Thoracic aorta (tissue), 2 donors: ENCODE measurements around the gene CDKN2D. TPM values are rescaled to one million over a fixed set of nuclear protein-coding genes. Genes with fewer than 3 reads are reported as not detected.

Experiments
- ATAC-seq: fragments of 150-250 bp; one replicate; pipeline ENCODE4 v1.8.0; 2017; ENCODE audit warnings: low read depth; ENCODE audit not compliant: insufficient number of reproducible peaks, low FRiP score
- DNase-seq: peaks from one replicate; pipeline ENCODE4 v3.0.0-alpha.2; 2020; ENCODE audit warnings: low spot score
- H3K27ac ChIP-seq, 2 donors: fragments of 200-600 bp; sonication (generic); 1 replicate in 1 of 2; 2 replicates in 1 of 2; pipeline ENCODE4 v1.5.1; 2016; ENCODE audit warnings: mild to moderate bottlenecking in 2 of 2, moderate library complexity in 2 of 2
- H3K27me3 ChIP-seq: fragments of 200-600 bp; sonication (generic); replicated peaks from 2 replicates; pipeline ENCODE4 v1.6.0; 2016; ENCODE audit warnings: mild to moderate bottlenecking; ENCODE audit not compliant: insufficient read depth
- H3K36me3 ChIP-seq: fragments of 200-600 bp; sonication (generic); one replicate; pipeline ENCODE4 v1.5.1; 2016
- H3K4me1 ChIP-seq, 2 donors: fragments of 200-600 bp; sonication (generic); 1 replicate in 1 of 2; 2 replicates in 1 of 2; pipeline versions ENCODE4 v1.5.1 to v1.6.0; 2016; ENCODE audit warnings: low read depth in 2 of 2, mild to moderate bottlenecking in 1 of 2; ENCODE audit not compliant: control insufficient read depth in 1 of 2
- H3K4me3 ChIP-seq: fragments of 200-600 bp; sonication (generic); 2 replicates; pipeline ENCODE4 v1.5.1; 2016; ENCODE audit warnings: mild to moderate bottlenecking
- H3K9me3 ChIP-seq: fragments of 200-600 bp; sonication (generic); 2 replicates; pipeline ENCODE4 v1.5.1; 2016
- total RNA-seq, 2 donors: library from RNA; depleted of rRNA; stranded (reverse); fragments of >200 nt; gene quantifications; one replicate each; pipeline versions ENCODE4 v1.1.0 to v1.2.3, GENCODE V29; 2016
- TF ChIP-seq, protein P1 (sequence below): fragments of 200-600 bp; sonication (generic); IDR thresholded peaks from one replicate; pipeline ENCODE4 v1.5.1; 2019; ENCODE audit warnings: antibody characterized with exemption

Gene CDKN2D
- total RNA-seq, 2 donors from 2014 or later, result 16.2 to 21.0 TPM

DNA sequence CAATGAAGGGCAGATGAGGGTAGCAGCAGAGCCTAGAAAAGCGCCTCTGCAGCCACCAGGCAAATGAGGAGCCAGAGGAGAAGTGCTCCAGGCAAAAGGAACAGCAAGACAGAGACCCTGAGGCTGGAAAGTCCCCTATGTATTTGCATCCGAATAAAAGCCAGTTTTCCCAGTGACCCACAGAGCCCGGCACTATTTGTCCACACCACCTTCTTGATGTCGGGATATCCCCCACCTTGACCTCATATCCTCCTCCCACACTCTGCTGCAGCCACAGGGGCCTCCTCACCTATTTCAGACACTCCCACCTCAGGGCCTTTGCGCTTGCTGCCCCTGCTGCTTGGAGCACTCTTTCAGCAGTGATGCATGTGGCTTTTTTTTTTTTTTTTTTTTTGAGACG is 18.4 kb downstream of the CDKN2D start:
- peaks cover under 1 to 1% of the 10 kb centered on the region in 2 donors for H3K4me1 ChIP-seq
- no peak for ATAC-seq

DNA sequence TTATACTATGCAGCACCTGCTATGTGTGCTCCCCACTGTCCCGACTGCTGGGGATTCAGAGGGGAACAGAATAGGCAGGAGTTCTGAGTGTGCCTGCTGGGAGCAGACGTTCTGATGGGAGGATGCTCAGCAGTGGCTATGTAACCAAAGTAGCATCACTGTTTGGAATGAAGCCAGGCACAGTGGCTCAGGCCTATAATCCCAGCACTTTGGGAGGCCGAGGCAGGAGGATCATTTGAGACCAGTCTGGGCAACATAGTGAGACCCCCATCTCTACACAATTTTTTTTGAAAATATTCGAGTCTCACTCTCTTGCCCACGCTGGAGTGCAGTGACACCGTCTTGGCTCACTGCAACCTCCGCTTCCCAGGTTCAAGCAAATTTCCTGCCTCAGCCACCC is 19.0 kb downstream of the CDKN2D start:
- H3K27ac ChIP-seq, result no peak overlapping the region
- no peaks in the 10 kb centered on the region for H3K9me3 ChIP-seq
- peaks cover 5 to 7% of the 10 kb centered on the region in 2 donors for H3K4me1 ChIP-seq
- H3K27me3 ChIP-seq, result no peaks in the 10 kb centered on the region
- no peak overlapping the region for H3K4me3 ChIP-seq
- H3K36me3 ChIP-seq, result peaks cover 41% of the 10 kb centered on the region
- DNase-seq (no peak), ATAC-seq (no peak)
- TF ChIP-seq, protein P1, sequence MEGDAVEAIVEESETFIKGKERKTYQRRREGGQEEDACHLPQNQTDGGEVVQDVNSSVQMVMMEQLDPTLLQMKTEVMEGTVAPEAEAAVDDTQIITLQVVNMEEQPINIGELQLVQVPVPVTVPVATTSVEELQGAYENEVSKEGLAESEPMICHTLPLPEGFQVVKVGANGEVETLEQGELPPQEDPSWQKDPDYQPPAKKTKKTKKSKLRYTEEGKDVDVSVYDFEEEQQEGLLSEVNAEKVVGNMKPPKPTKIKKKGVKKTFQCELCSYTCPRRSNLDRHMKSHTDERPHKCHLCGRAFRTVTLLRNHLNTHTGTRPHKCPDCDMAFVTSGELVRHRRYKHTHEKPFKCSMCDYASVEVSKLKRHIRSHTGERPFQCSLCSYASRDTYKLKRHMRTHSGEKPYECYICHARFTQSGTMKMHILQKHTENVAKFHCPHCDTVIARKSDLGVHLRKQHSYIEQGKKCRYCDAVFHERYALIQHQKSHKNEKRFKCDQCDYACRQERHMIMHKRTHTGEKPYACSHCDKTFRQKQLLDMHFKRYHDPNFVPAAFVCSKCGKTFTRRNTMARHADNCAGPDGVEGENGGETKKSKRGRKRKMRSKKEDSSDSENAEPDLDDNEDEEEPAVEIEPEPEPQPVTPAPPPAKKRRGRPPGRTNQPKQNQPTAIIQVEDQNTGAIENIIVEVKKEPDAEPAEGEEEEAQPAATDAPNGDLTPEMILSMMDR, result no peak

More for the DNA sequence above, 18.4 kb downstream of the CDKN2D start:
- Histone ChIP-seq H3K27me3 (no peaks in the 10 kb centered on the region), H3K36me3 (peaks cover 41% of the 10 kb centered on the region), H3K27ac (no peak overlapping the region), H3K4me3 (no peak overlapping the region), H3K9me3 (no peaks in the 10 kb centered on the region)
- no peak for DNase-seq
- TF ChIP-seq, protein P1, result no peak

DNA sequence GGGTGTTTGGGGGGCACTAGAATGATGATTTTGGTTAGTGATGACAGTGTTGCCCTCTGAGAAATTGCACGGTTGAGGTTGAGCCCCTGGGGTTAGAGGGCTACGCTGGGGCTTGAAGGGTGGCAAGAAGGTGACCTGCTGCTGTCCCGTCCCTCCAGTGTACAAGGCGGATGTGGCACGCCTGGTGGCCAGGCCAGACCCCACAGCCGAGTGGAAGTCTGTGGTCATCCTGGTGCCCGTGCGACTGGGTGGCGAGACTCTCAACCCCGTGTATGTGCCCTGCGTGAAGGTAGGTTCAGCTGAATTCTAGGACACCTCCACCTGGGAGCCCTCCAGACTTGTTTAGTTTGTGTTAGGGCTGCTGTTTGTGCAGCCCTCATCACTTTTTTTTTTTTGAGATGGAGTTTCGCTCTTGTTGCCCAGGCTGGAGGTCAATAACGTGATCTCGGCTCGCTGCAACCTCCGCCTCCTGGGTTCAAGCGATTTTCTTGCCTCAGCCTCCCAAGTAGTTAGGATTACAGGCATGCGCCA is 20.0 kb downstream of the CDKN2D start:
- H3K4me3 ChIP-seq, result no peak overlapping the region
- DNase-seq, result no peak
- H3K36me3 ChIP-seq, result peaks cover 37% of the 10 kb centered on the region
- TF ChIP-seq, protein P1, result no peak
- ATAC-seq, result no peak
- no peaks in the 10 kb centered on the region for H3K27me3 ChIP-seq
- H3K4me1 ChIP-seq, result peaks cover 9 to 13% of the 10 kb centered on the region in 2 donors
- no peaks in the 10 kb centered on the region for H3K9me3 ChIP-seq
- no peak overlapping the region for H3K27ac ChIP-seq

DNA sequence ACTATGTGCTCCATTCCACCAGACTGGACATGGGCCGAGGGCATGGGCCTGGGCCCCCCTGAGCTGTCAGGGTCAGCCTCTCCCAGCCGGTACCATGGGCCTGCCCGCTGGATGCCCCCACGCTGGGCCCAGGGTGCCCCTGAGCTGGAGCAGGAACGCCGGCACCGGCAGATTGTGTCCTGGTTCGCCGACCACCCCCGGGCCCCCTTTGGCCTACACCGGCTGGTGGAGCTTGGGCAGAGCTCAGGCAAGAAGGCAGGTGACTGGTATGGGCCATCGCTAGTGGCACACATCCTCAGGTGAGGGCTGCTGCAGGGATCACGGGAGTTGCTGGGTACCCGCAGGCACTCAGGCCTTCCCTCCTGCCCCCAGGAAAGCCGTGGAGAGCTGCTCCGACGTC is 22.0 kb downstream of the CDKN2D start:
- H3K27ac ChIP-seq, result no peak overlapping the region
- no peak for ATAC-seq
- peaks cover 12 to 18% of the 10 kb centered on the region in 2 donors for H3K4me1 ChIP-seq
- no peak for DNase-seq
- TF ChIP-seq, protein P1, result no peak
- H3K9me3 ChIP-seq, result no peaks in the 10 kb centered on the region
- no peaks in the 10 kb centered on the region for H3K27me3 ChIP-seq
- no peak overlapping the region for H3K4me3 ChIP-seq
- peaks cover 25% of the 10 kb centered on the region for H3K36me3 ChIP-seq

DNA sequence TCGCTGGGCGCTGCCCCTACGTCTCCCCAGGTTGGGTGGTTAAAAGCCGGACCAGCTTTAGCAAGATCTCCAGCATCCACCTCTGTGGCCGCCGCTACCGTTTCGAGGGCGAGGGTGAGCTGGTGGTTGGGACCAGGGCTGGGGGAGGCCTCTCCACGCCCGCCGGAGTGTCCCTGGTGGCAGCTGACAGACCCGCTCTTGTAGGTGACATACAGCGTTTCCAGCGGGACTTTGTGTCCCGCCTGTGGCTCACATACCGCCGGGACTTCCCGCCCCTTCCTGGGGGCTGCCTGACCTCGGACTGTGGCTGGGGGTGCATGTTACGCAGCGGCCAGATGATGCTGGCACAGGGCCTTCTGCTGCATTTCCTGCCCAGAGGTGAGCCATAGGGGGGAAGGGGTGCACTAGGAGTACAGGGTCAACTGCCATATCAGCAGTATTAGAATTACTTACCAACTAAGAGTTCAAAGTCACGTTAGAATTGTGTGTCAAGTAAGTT is 24.0 kb downstream of the CDKN2D start:
- DNase-seq, result no peak
- Histone ChIP-seq H3K27ac (peak overlapping the region in 1 of 2 donors; percentile 81), H3K9me3 (no peaks in the 10 kb centered on the region), H3K36me3 (peaks cover 15% of the 10 kb centered on the region), H3K4me1 (peaks cover 12 to 18% of the 10 kb centered on the region in 2 donors), H3K27me3 (no peaks in the 10 kb centered on the region), H3K4me3 (peak overlapping the region; percentile 98)
- TF ChIP-seq, protein P1, result no peak
- ATAC-seq, result no peak
